ENCODE data around the gene MOCS3.

The MOCS3 gene

GRCh38 chr20:51012357-51012756 lies 53.7 kb downstream of the MOCS3 start:
- no peaks in the 10 kb centered on the region for H3K27me3 ChIP-seq (ENCODE audit: insufficient read depth, low read length)
- H3K27ac ChIP-seq (ENCODE audit: low read depth, low read length), result no peak overlapping the region
- no peaks in the 10 kb centered on the region for H3K4me1 ChIP-seq (ENCODE audit: control insufficient read depth, insufficient read depth, low read length, unreplicated experiment)
- H2AFZ ChIP-seq (ENCODE audit: low read length, unreplicated experiment), result no peak overlapping the region
- H3K36me3 ChIP-seq (ENCODE audit: insufficient read depth, low read length), result no peaks in the 10 kb centered on the region
- no peak overlapping the region for H3K4me3 ChIP-seq (ENCODE audit: low read depth, low read length)
- H3K79me2 ChIP-seq (ENCODE audit: control insufficient read depth, insufficient read depth, low read length, unreplicated experiment), result no peaks in the 10 kb centered on the region

Data from ACC112 (cell line).